Measurements from ENCODE around the gene SGIP1.

SGIP1 gene

GRCh38 chr1:66539491-66539890, 5.5 kb downstream of the SGIP1 start:
- Histone ChIP-seq H3K36me3 (ENCODE audit: insufficient read depth, low read length) (no peaks in the 10 kb centered on the region), H3K4me3 (no peak overlapping the region), H3K9ac (ENCODE audit: insufficient read length) (no peak overlapping the region), H3K9me3 (ENCODE audit: low read depth, low read length) (no peaks in the 10 kb centered on the region), H3K27ac (no peak overlapping the region)
- no peak for DNase-seq (ENCODE audit: low read depth, low spot score)
- no peak for TF ChIP-seq FOXP2 (optimal IDR thresholded peaks at IDR 0.05; ENCODE audit: control extremely low read depth, extremely low read length, insufficient read depth)
- no peak for TF ChIP-seq EZH2 (IDR thresholded peaks at IDR 0.05)
- TF ChIP-seq POLR2AphosphoS5 (IDR thresholded peaks at IDR 0.05; ENCODE audit: borderline replicate concordance, low read depth, low read length) = no peak

DNA sequence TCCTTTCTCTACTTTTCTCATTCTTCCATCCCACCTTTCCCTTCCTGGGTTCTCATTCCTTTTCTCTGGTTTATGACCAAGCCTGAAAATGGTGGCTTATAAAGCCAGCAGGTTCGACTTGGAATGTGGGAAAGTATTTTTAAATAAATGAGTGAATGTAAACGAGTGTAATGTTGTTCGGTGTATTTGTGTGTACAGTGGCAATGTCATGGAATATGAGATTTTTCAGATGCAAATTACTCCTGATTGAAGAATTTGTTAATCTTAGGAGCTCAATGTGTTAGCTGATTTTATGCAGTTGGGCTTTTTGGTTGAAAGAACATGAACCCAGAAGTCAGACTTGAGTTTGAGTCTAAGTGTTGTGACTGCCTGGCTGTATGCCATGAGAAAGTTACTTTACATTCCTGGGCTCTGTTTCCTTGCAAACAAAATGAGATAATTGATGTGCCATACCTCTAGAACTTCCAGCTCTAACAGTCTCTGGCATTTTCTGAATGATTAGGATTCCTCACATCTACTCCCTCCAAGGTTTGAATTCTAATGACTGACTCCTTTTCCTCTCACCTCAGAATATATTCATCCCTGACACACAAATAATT, 6.6 kb downstream of the SGIP1 start:
- no peak for TF ChIP-seq POLR2AphosphoS5 (IDR thresholded peaks at IDR 0.05; ENCODE audit: borderline replicate concordance, low read depth, low read length)
- TF ChIP-seq EZH2 (IDR thresholded peaks at IDR 0.05) = no peak
- no peak for TF ChIP-seq FOXP2 (optimal IDR thresholded peaks at IDR 0.05; ENCODE audit: control extremely low read depth, extremely low read length, insufficient read depth)
- no peak for DNase-seq (ENCODE audit: low read depth, low spot score)
- no peaks in the 10 kb centered on the region for H3K36me3 ChIP-seq (ENCODE audit: insufficient read depth, low read length)
- H3K4me3 ChIP-seq = no peak overlapping the region
- H3K9ac ChIP-seq (ENCODE audit: insufficient read length) = no peak overlapping the region
- no peaks in the 10 kb centered on the region for H3K9me3 ChIP-seq (ENCODE audit: low read depth, low read length)
- H3K27ac ChIP-seq = peak overlapping the region; percentile 29; the same call in 1 of the 2 replicates

- no peak overlapping the region for H3K27ac ChIP-seq
- H3K9ac ChIP-seq (ENCODE audit: insufficient read length) = no peak overlapping the region
- no peaks in the 10 kb centered on the region for H3K9me3 ChIP-seq (ENCODE audit: low read depth, low read length)
- no peak for TF ChIP-seq FOXP2 (optimal IDR thresholded peaks at IDR 0.05; ENCODE audit: control extremely low read depth, extremely low read length, insufficient read depth)
- H3K36me3 ChIP-seq (ENCODE audit: insufficient read depth, low read length) = no peaks in the 10 kb centered on the region
- H3K4me3 ChIP-seq = no peak overlapping the region
- DNase-seq (ENCODE audit: low read depth, low spot score) = no peak
These were observed 8.4 kb downstream of the SGIP1 start for GRCh38 chr1:66542314-66542713.

GRCh38 chr1:66542811-66543767, 9.1 kb downstream of the SGIP1 start:
- no peak overlapping the region for H3K9ac ChIP-seq (ENCODE audit: insufficient read length)
- no peak for DNase-seq (ENCODE audit: low read depth, low spot score)
- TF ChIP-seq POLR2AphosphoS5 (IDR thresholded peaks at IDR 0.05; ENCODE audit: borderline replicate concordance, low read depth, low read length) = no peak
- no peak for TF ChIP-seq EZH2 (IDR thresholded peaks at IDR 0.05)
- TF ChIP-seq FOXP2 (optimal IDR thresholded peaks at IDR 0.05; ENCODE audit: control extremely low read depth, extremely low read length, insufficient read depth) = no peak
- no peaks in the 10 kb centered on the region for H3K36me3 ChIP-seq (ENCODE audit: insufficient read depth, low read length)
- no peaks in the 10 kb centered on the region for H3K9me3 ChIP-seq (ENCODE audit: low read depth, low read length)
- no peak overlapping the region; the same call in 1 of the 2 replicates for H3K27ac ChIP-seq
- H3K4me3 ChIP-seq = no peak overlapping the region

- no peak overlapping the region for H3K9ac ChIP-seq (ENCODE audit: insufficient read length)
- peak overlapping the region; percentile 99 for H3K27ac ChIP-seq
- H3K4me3 ChIP-seq = no peak overlapping the region
- no peak for TF ChIP-seq FOXP2 (optimal IDR thresholded peaks at IDR 0.05; ENCODE audit: control extremely low read depth, extremely low read length, insufficient read depth)
- TF ChIP-seq EZH2 (IDR thresholded peaks at IDR 0.05) = no peak
- TF ChIP-seq POLR2AphosphoS5 (IDR thresholded peaks at IDR 0.05; ENCODE audit: borderline replicate concordance, low read depth, low read length) = no peak
- H3K9me3 ChIP-seq (ENCODE audit: low read depth, low read length) = no peaks in the 10 kb centered on the region
- DNase-seq (ENCODE audit: low read depth, low spot score) = no peak
- no peaks in the 10 kb centered on the region for H3K36me3 ChIP-seq (ENCODE audit: insufficient read depth, low read length)
These were observed 12.3 kb downstream of the SGIP1 start for GRCh38 chr1:66546047-66546810.

DNA sequence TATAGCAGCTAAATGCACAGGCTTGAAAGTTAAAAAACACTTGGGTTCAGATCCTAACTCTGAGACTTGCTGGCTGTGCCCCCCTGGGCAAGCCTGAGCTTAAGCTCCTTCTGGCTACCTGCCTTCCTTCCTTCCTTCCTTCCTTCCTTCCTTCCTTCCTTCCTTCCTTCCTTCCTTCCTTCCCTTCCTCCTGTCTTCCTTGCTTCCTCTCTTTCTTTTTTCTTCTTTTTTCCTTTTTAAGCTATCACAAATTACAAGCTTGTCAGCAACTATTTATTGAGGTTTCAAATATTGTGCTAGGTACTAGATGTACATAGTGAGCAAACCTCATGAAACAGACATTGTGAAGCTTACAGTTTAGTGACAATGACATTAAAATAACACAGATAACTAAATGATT, 15.1 kb downstream of the SGIP1 start:
- peak overlapping the region; percentile 99 for H3K27ac ChIP-seq
- peak overlapping the region; percentile 69 for H3K9ac ChIP-seq (ENCODE audit: insufficient read length)
- H3K4me3 ChIP-seq = peak overlapping the region; percentile 59
- TF ChIP-seq FOXP2 (optimal IDR thresholded peaks at IDR 0.05; ENCODE audit: control extremely low read depth, extremely low read length, insufficient read depth) = no peak
- TF ChIP-seq EZH2 (IDR thresholded peaks at IDR 0.05) = no peak
- peak; percentile 71; the same call in 1 of the 2 replicates for TF ChIP-seq POLR2AphosphoS5 (IDR thresholded peaks at IDR 0.05; ENCODE audit: borderline replicate concordance, low read depth, low read length)
- H3K9me3 ChIP-seq (ENCODE audit: low read depth, low read length) = no peaks in the 10 kb centered on the region
- H3K36me3 ChIP-seq (ENCODE audit: insufficient read depth, low read length) = no peaks in the 10 kb centered on the region
- peak; percentile 92 for DNase-seq (ENCODE audit: low read depth, low spot score)

DNA sequence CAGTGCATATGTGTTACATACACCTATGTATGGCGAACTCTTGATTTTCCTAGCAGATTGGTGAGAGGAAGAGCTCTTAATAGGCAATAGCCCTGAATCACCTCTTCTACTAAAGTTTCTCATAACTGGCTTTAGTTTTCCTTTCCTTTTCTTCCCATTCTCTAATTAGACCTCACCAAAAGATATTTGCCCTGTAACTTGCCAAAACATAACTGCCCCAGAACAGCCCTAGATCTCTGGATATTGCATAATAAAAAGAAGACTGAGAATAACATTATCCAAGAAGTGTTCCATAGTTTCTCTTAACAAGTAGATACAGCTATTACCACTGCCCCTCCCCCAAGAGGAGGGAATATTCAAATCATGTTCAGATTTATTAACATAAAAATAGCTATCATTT, 16.3 kb downstream of the SGIP1 start:
- no peak for TF ChIP-seq EZH2 (IDR thresholded peaks at IDR 0.05)
- no peak for TF ChIP-seq FOXP2 (optimal IDR thresholded peaks at IDR 0.05; ENCODE audit: control extremely low read depth, extremely low read length, insufficient read depth)
- no peak for TF ChIP-seq POLR2AphosphoS5 (IDR thresholded peaks at IDR 0.05; ENCODE audit: borderline replicate concordance, low read depth, low read length)
- Histone ChIP-seq H3K36me3 (ENCODE audit: insufficient read depth, low read length) (no peaks in the 10 kb centered on the region), H3K27ac (peak overlapping the region; percentile 99), H3K4me3 (peak overlapping the region; percentile 49), H3K9me3 (ENCODE audit: low read depth, low read length) (no peaks in the 10 kb centered on the region), H3K9ac (ENCODE audit: insufficient read length) (peak overlapping the region; percentile 69)
- no peak for DNase-seq (ENCODE audit: low read depth, low spot score)

- no peak overlapping the region for H3K9ac ChIP-seq (ENCODE audit: insufficient read length)
- no peak for TF ChIP-seq EZH2 (IDR thresholded peaks at IDR 0.05)
- no peak for TF ChIP-seq FOXP2 (optimal IDR thresholded peaks at IDR 0.05; ENCODE audit: control extremely low read depth, extremely low read length, insufficient read depth)
- no peak for TF ChIP-seq POLR2AphosphoS5 (IDR thresholded peaks at IDR 0.05; ENCODE audit: borderline replicate concordance, low read depth, low read length)
- no peak overlapping the region for H3K4me3 ChIP-seq
- DNase-seq (ENCODE audit: low read depth, low spot score) = no peak
- no peaks in the 10 kb centered on the region for H3K9me3 ChIP-seq (ENCODE audit: low read depth, low read length)
- H3K27ac ChIP-seq = peak overlapping the region; percentile 18; the same call in 1 of the 2 replicates
- no peaks in the 10 kb centered on the region for H3K36me3 ChIP-seq (ENCODE audit: insufficient read depth, low read length)
These were observed 18.3 kb downstream of the SGIP1 start for GRCh38 chr1:66552287-66552686.

Data from SK-N-MC (cell line).